Panc1 (cell line): ENCODE results near the gene DAB2.

ENCODE experiments used
- CTCF ChIP-seq: fragments of 450-650 bp; IDR thresholded peaks from 2 replicates; pipeline ENCODE4 v1.5.1; 2017; ENCODE audit warnings: mild to moderate bottlenecking
- POLR2AphosphoS5 ChIP-seq: IDR thresholded peaks from 2 replicates; pipeline ENCODE4 v1.6.1; 2012; ENCODE audit warnings: mild to moderate bottlenecking, low read depth, low read length, moderate library complexity
- REST ChIP-seq, 2 experiments: IDR thresholded peaks; 2 replicates each; pipeline ENCODE4 v1.6.1; 2011 to 2012; ENCODE audit warnings: low read depth in 2 of 2, control low read depth in 1 of 2, low read length in 1 of 2, mild to moderate bottlenecking in 1 of 2, moderate library complexity in 1 of 2; ENCODE audit not compliant: insufficient read depth in 1 of 2

- TF ChIP-seq CTCF (no peak), REST (IDR thresholded peaks at IDR 0.05; ENCODE audit: insufficient read depth in 1 of 2, low read depth in 2 of 2, low read length in 1 of 2) (no peak), POLR2AphosphoS5 (no peak)
Observed at GRCh38 chr5:39341896-39342295, 82.9 kb downstream of the DAB2 start.
